LNCAP (cell line): ENCODE results near the gene SYNE3.

ENCODE experiments used
- TF ChIP-seq, protein P1 (sequence below): fragments of 450-650 bp; IDR thresholded peaks from 2 replicates; pipeline ENCODE4 v1.5.1; 2017; ENCODE audit warnings: mild to moderate bottlenecking

SYNE3 gene

DNA sequence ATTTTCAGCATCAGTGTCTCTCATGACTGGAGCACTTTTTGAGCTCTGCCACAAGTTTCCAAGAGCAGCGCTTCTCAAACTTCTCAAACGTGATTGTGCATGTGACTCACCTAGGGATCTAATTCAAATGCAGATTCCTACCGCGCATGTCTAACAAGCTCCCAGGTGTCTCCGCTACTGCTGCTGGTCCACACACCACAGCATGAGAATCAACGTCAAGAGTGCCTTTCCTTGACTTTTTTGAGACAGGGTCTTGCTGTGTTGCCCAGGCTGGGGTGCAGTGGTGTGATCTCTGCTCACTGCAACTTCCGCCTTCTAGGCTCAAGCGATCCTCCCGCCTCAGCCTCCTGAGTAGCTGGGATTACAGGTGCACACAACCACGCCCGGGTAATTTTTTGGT, 40.8 kb upstream of the SYNE3 start:
- TF ChIP-seq, protein P1, sequence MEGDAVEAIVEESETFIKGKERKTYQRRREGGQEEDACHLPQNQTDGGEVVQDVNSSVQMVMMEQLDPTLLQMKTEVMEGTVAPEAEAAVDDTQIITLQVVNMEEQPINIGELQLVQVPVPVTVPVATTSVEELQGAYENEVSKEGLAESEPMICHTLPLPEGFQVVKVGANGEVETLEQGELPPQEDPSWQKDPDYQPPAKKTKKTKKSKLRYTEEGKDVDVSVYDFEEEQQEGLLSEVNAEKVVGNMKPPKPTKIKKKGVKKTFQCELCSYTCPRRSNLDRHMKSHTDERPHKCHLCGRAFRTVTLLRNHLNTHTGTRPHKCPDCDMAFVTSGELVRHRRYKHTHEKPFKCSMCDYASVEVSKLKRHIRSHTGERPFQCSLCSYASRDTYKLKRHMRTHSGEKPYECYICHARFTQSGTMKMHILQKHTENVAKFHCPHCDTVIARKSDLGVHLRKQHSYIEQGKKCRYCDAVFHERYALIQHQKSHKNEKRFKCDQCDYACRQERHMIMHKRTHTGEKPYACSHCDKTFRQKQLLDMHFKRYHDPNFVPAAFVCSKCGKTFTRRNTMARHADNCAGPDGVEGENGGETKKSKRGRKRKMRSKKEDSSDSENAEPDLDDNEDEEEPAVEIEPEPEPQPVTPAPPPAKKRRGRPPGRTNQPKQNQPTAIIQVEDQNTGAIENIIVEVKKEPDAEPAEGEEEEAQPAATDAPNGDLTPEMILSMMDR, result no peak

DNA sequence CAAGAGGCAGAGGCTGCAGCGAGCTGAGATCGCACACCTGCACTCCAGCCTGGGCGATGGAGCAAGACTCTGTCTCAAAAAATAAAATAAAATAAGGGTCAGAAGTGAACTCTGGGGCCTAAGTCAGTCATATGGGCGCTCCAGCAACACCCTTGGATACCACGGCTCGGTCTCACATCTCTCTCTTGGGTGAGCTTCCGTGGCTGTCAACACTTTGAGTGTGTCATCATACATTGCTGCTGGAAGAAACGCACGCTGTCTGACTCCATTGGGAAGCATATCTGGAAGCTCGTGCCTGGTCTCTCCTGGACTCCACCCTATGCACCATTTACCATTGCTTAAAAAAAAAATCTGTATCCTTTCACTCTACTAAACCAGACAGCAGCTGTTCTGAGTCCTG, 38.6 kb upstream of the SYNE3 start:
- TF ChIP-seq, protein P1, result no peak

DNA sequence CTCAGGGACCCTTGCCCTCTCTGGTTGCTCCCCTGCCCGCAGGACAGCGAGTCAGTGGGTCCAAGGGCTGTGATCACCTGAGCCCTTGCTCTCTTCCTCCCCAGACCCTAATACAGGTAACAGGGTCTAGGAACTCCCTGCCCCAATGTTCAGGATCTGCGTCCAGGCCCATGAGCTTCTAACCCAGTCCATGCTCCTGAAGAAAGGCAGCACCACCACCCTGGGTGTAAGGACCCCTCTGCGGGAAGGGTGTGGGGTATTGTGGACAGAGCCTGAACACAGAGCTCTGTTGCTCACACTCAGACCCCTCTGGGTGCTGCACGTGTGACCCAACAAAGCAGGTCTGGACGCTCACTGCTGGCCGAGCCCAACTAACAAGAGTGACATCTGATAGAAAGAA, 36.7 kb upstream of the SYNE3 start:
- TF ChIP-seq, protein P1, result no peak

- TF ChIP-seq, protein P1, result no peak
Measured at GRCh38 chr14:95551435-95551834, 35.0 kb upstream of the SYNE3 start.

GRCh38 chr14:95549656-95550585, 33.5 kb upstream of the SYNE3 start:
- TF ChIP-seq, protein P1, result no peak

DNA sequence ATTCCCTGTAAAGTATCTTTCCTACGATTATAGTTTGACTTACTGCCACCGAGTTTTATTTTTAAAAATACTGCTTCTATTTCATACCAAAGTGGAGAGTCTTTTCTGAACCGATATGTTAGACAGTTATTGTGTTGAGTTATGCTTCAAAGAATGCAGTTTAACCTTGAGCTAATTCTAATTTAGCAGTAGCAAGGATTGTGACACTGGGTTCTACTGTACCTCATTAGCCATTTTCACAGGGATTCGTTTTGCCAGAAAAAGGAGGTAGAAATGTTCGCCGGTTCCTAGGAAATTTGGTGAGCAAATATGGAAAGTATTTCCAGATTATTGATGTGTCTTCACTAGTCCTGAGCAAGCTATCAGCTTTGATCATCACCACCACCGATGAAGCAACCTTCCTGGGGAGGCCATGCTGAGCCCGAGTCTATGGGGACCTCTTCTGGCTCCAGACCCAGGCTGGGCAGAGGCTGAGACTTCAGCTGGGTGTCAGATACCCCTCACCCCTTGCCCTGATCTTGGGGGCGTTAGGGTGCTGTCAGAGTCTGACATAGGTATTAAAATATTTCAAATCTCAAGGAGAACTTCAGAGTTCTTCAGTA, 32.0 kb upstream of the SYNE3 start:
- TF ChIP-seq, protein P1, result no peak

GRCh38 chr14:95547626-95548327, 31.3 kb upstream of the SYNE3 start:
- TF ChIP-seq, protein P1, result no peak
